ENCODE data around the gene PPP1R16B. TPM values are rescaled to one million over a fixed set of nuclear protein-coding genes. Genes with fewer than 3 reads are reported as not detected.

Gene PPP1R16B
- polyA plus RNA-seq, 1 donor from 2014 or later, result 1.9 TPM

- Histone ChIP-seq H3K4me3 (ENCODE audit: low read length) (no peak overlapping the region), H3K9me3 (ENCODE audit: low read length) (no peaks in the 10 kb centered on the region), H3K4me2 (ENCODE audit: low read length) (no peak overlapping the region), H3K9ac (ENCODE audit: low read length) (no peak overlapping the region), H2AFZ (ENCODE audit: low read depth, low read length) (no peak overlapping the region), H3K27ac (ENCODE audit: low read length) (no peak overlapping the region), H4K20me1 (ENCODE audit: insufficient read depth) (no peaks in the 10 kb centered on the region), H3K27me3 (ENCODE audit: insufficient read depth, low read depth, low read length) (no peaks in the 10 kb centered on the region), H3F3A (ENCODE audit: insufficient read depth, low read length, poor library complexity, severe bottlenecking) (no peaks in the 10 kb centered on the region), H3K36me3 (ENCODE audit: insufficient read depth, low read length) (no peaks in the 10 kb centered on the region), H3K9me2 (ENCODE audit: insufficient read depth, low read length) (no peaks in the 10 kb centered on the region), H3K79me2 (replicated peaks; ENCODE audit: insufficient read depth, low read length) (no peaks in the 10 kb centered on the region)
- TF ChIP-seq MXI1 (conservative IDR thresholded peaks at IDR 0.05; ENCODE audit: poor library complexity, severe bottlenecking) (no peak), POLR2AphosphoS5 (IDR thresholded peaks at IDR 0.05) (no peak), EP300 (conservative IDR thresholded peaks at IDR 0.05; ENCODE audit: poor library complexity, severe bottlenecking) (no peak), SMC3 (conservative IDR thresholded peaks at IDR 0.05; ENCODE audit: poor library complexity) (no peak), CTCF (IDR thresholded peaks at IDR 0.05; ENCODE audit: poor library complexity, severe bottlenecking) (no peak), RAD21 (conservative IDR thresholded peaks at IDR 0.05) (no peak), EZH2 (IDR thresholded peaks at IDR 0.05; ENCODE audit: borderline replicate concordance, insufficient read depth, low read length, poor library complexity, severe bottlenecking) (no peak), TAF1 (IDR thresholded peaks at IDR 0.05; ENCODE audit: low read depth) (no peak), REST (IDR thresholded peaks at IDR 0.05; ENCODE audit: borderline replicate concordance) (no peak)
Observed at GRCh38 chr20:38834868-38835267, 29.4 kb downstream of the PPP1R16B start.

GRCh38 chr20:38835792-38836191, 30.3 kb downstream of the PPP1R16B start:
- H3K9me2 ChIP-seq (ENCODE audit: insufficient read depth, low read length), result no peaks in the 10 kb centered on the region
- H3K9ac ChIP-seq (ENCODE audit: low read length), result no peak overlapping the region
- no peak overlapping the region for H3K4me3 ChIP-seq (ENCODE audit: low read length)
- H3F3A ChIP-seq (ENCODE audit: insufficient read depth, low read length, poor library complexity, severe bottlenecking), result no peaks in the 10 kb centered on the region
- no peaks in the 10 kb centered on the region for H3K79me2 ChIP-seq (replicated peaks; ENCODE audit: insufficient read depth, low read length)
- no peak overlapping the region for H2AFZ ChIP-seq (ENCODE audit: low read depth, low read length)
- no peaks in the 10 kb centered on the region for H4K20me1 ChIP-seq (ENCODE audit: insufficient read depth)
- no peak overlapping the region for H3K27ac ChIP-seq (ENCODE audit: low read length)
- H3K9me3 ChIP-seq (ENCODE audit: low read length), result no peaks in the 10 kb centered on the region
- no peaks in the 10 kb centered on the region for H3K27me3 ChIP-seq (ENCODE audit: insufficient read depth, low read depth, low read length)
- H3K4me2 ChIP-seq (ENCODE audit: low read length), result no peak overlapping the region
- H3K36me3 ChIP-seq (ENCODE audit: insufficient read depth, low read length), result no peaks in the 10 kb centered on the region
- TF ChIP-seq POLR2AphosphoS5 (IDR thresholded peaks at IDR 0.05) (no peak), RAD21 (conservative IDR thresholded peaks at IDR 0.05) (no peak)

- no peaks in the 10 kb centered on the region for H3K36me3 ChIP-seq (ENCODE audit: insufficient read depth, low read length)
- H3K4me3 ChIP-seq (ENCODE audit: low read length), result no peak overlapping the region
- H3K79me2 ChIP-seq (replicated peaks; ENCODE audit: insufficient read depth, low read length), result no peaks in the 10 kb centered on the region
- H3F3A ChIP-seq (ENCODE audit: insufficient read depth, low read length, poor library complexity, severe bottlenecking), result no peaks in the 10 kb centered on the region
- H3K9ac ChIP-seq (ENCODE audit: low read length), result no peak overlapping the region
- no peaks in the 10 kb centered on the region for H4K20me1 ChIP-seq (ENCODE audit: insufficient read depth)
- no peak overlapping the region for H3K4me2 ChIP-seq (ENCODE audit: low read length)
- H3K27ac ChIP-seq (ENCODE audit: low read length), result no peak overlapping the region
- no peak overlapping the region for H2AFZ ChIP-seq (ENCODE audit: low read depth, low read length)
- no peaks in the 10 kb centered on the region for H3K9me3 ChIP-seq (ENCODE audit: low read length)
- no peaks in the 10 kb centered on the region for H3K27me3 ChIP-seq (ENCODE audit: insufficient read depth, low read depth, low read length)
- H3K9me2 ChIP-seq (ENCODE audit: insufficient read depth, low read length), result no peaks in the 10 kb centered on the region
- TF ChIP-seq POLR2AphosphoS5 (IDR thresholded peaks at IDR 0.05) (no peak), EP300 (conservative IDR thresholded peaks at IDR 0.05; ENCODE audit: poor library complexity, severe bottlenecking) (no peak), SMC3 (conservative IDR thresholded peaks at IDR 0.05; ENCODE audit: poor library complexity) (no peak), RAD21 (conservative IDR thresholded peaks at IDR 0.05) (no peak), MXI1 (conservative IDR thresholded peaks at IDR 0.05; ENCODE audit: poor library complexity, severe bottlenecking) (no peak), TAF1 (IDR thresholded peaks at IDR 0.05; ENCODE audit: low read depth) (no peak), REST (IDR thresholded peaks at IDR 0.05; ENCODE audit: borderline replicate concordance) (no peak)
Observed at GRCh38 chr20:38836991-38837390, 31.5 kb downstream of the PPP1R16B start.
